Breast epithelium (tissue), 3 donors: ENCODE data around the gene ANO8.

Source experiments
- POLR2A ChIP-seq: fragments of 450-650 bp; IDR thresholded peaks from one replicate; pipeline ENCODE4 v1.6.1; 2016; ENCODE audit warnings: antibody characterized with exemption, mild to moderate bottlenecking, moderate library complexity
- TF ChIP-seq, protein P1 (sequence below), 3 donors: fragments of 450-650 bp; IDR thresholded peaks; one replicate each; pipeline ENCODE4 v1.5.1; 2016 to 2017; ENCODE audit warnings: antibody characterized with exemption in 3 of 3, mild to moderate bottlenecking in 3 of 3, moderate library complexity in 3 of 3

DNA sequence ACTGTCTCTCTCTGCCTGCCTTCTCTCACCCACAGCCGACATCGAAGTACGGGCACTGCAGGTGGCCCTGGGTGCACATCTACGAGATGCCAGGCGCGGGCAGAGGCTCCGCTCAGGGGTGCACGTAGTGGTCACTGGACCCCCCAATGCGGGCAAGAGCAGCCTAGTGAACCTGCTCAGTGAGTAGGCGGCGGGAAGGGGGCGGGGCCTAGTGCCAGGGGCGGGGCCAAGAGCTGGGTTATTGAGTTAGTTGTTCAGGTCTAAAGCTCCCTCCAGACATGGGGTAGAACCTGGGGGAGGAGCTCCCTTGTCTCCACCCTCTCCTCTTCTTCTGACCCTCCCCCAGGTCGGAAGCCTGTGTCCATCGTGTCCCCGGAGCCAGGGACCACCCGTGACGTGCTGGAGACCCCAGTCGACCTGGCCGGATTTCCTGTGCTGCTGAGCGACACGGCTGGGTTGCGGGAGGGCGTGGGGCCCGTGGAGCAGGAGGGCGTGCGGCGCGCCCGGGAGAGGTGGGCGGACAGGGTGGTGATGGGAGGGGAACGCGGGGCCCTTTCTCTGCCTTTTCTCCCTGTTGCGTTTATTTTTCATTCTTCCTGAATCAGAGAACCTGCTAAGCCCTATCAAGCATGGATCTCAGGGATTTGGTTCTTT lies 4.6 kb upstream of the ANO8 start:
- TF ChIP-seq, protein P1, sequence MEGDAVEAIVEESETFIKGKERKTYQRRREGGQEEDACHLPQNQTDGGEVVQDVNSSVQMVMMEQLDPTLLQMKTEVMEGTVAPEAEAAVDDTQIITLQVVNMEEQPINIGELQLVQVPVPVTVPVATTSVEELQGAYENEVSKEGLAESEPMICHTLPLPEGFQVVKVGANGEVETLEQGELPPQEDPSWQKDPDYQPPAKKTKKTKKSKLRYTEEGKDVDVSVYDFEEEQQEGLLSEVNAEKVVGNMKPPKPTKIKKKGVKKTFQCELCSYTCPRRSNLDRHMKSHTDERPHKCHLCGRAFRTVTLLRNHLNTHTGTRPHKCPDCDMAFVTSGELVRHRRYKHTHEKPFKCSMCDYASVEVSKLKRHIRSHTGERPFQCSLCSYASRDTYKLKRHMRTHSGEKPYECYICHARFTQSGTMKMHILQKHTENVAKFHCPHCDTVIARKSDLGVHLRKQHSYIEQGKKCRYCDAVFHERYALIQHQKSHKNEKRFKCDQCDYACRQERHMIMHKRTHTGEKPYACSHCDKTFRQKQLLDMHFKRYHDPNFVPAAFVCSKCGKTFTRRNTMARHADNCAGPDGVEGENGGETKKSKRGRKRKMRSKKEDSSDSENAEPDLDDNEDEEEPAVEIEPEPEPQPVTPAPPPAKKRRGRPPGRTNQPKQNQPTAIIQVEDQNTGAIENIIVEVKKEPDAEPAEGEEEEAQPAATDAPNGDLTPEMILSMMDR (IDR thresholded peaks at IDR 0.05) = no peak
- TF ChIP-seq POLR2A = no peak
